Measurements from ENCODE around the gene SRD5A1. TPM values are rescaled to one million over a fixed set of nuclear protein-coding genes. Genes with fewer than 3 reads are reported as not detected.

SRD5A1 gene
- total RNA-seq, 2 experiments from 2014 or later: 16.7 to 32.5 TPM

DNA sequence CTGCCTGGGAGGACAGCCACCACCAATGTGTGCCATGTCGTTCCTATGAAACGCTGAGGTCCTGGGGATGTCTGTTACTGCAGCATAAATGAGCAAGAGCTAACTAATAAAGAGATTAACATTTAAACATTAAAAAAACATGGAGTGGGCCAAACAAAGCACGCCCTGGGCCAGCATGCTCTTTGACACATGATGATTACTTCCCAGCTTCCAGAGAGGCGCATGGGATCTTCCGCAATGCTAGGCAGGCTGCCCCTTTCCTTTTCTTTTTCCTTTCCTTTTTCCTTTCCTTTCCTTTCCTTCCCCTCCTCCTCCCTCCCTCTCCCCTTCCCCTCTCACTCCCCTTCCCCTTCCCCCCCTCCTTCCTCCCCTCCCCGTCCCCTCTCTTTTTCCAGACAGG, 69.4 kb downstream of the SRD5A1 start:
- POLR2A ChIA-PET: no interaction called here
- Histone ChIP-seq H3K27ac (ENCODE audit: low read depth, low read length, poor library complexity, severe bottlenecking) (no peak overlapping the region), H3K9me3 (ENCODE audit: low read length) (no peaks in the 10 kb centered on the region), H2AFZ (ENCODE audit: low read length) (no peak overlapping the region), H3K79me2 (ENCODE audit: insufficient read depth, low read depth, low read length) (no peaks in the 10 kb centered on the region), H3K4me3 (ENCODE audit: low read depth, low read length, poor library complexity, severe bottlenecking) (no peak overlapping the region), H3K36me3 (ENCODE audit: insufficient read depth, low read length) (no peaks in the 10 kb centered on the region), H4K20me1 (ENCODE audit: insufficient read depth, low read length) (no peaks in the 10 kb centered on the region), H3K4me1 (ENCODE audit: insufficient read depth, low read length, poor library complexity, severe bottlenecking) (peaks cover 3% of the 10 kb centered on the region), H3K9me2 (ENCODE audit: insufficient read depth, low read length) (no peaks in the 10 kb centered on the region), H3K4me2 (ENCODE audit: low read length) (no peak overlapping the region)
- DNase-seq (ENCODE audit: low spot score): no peak
- no TSS peak for BruUV-seq (replicated peaks)
- intact Hi-C loops (cut with micrococcal nuclease; ENCODE audit: unreplicated experiment): no loop called here
- TF ChIP-seq, protein P1, sequence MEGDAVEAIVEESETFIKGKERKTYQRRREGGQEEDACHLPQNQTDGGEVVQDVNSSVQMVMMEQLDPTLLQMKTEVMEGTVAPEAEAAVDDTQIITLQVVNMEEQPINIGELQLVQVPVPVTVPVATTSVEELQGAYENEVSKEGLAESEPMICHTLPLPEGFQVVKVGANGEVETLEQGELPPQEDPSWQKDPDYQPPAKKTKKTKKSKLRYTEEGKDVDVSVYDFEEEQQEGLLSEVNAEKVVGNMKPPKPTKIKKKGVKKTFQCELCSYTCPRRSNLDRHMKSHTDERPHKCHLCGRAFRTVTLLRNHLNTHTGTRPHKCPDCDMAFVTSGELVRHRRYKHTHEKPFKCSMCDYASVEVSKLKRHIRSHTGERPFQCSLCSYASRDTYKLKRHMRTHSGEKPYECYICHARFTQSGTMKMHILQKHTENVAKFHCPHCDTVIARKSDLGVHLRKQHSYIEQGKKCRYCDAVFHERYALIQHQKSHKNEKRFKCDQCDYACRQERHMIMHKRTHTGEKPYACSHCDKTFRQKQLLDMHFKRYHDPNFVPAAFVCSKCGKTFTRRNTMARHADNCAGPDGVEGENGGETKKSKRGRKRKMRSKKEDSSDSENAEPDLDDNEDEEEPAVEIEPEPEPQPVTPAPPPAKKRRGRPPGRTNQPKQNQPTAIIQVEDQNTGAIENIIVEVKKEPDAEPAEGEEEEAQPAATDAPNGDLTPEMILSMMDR (conservative IDR thresholded peaks at IDR 0.05; ENCODE audit: low read length): no peak
- TF ChIP-seq EZH2phosphoT487 (IDR thresholded peaks at IDR 0.05; ENCODE audit: borderline replicate concordance, low read depth, low read length): no peak
- CTCF ChIA-PET (ENCODE audit: unreplicated experiment): interaction anchor here (0.6 kb wide), 1 partner anchor 325 kb away, joined by 3 read pairs; no protein-coding TSS in a partner anchor

DNA sequence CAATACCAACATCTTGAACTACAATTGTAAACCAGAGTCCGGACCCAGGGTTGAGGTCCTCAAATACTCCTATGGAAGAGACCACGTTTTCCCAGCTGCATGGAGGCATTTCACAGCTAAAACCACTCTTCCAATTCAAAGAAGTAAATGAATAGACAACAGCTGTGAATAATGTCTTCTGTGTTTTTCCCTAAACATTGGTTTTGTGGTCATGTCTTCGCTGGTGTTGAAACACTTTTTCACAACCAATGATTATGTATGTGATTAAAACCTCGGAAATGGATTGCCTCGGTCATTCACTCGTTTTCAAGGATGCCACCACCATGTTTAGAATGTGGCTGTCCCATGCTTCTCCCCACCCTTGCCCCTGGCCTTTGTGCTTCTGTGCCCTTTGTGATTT, 70.6 kb downstream of the SRD5A1 start:
- Histone ChIP-seq H2AFZ (ENCODE audit: low read length) (no peak overlapping the region), H3K9me3 (ENCODE audit: low read length) (no peaks in the 10 kb centered on the region), H3K79me2 (ENCODE audit: insufficient read depth, low read depth, low read length) (no peaks in the 10 kb centered on the region), H3K36me3 (ENCODE audit: insufficient read depth, low read length) (no peaks in the 10 kb centered on the region), H3K27ac (ENCODE audit: low read depth, low read length, poor library complexity, severe bottlenecking) (no peak overlapping the region), H3K4me2 (ENCODE audit: low read length) (no peak overlapping the region), H3K9me2 (ENCODE audit: insufficient read depth, low read length) (no peaks in the 10 kb centered on the region), H3K4me3 (ENCODE audit: low read depth, low read length, poor library complexity, severe bottlenecking) (no peak overlapping the region), H3K4me1 (ENCODE audit: insufficient read depth, low read length, poor library complexity, severe bottlenecking) (peaks cover 15% of the 10 kb centered on the region), H4K20me1 (ENCODE audit: insufficient read depth, low read length) (no peaks in the 10 kb centered on the region)
- CTCF ChIA-PET (ENCODE audit: unreplicated experiment): no interaction called here
- BruUV-seq (replicated peaks): no TSS peak
- no peak for TF ChIP-seq EZH2phosphoT487 (IDR thresholded peaks at IDR 0.05; ENCODE audit: borderline replicate concordance, low read depth, low read length)
- TF ChIP-seq, protein P1 (conservative IDR thresholded peaks at IDR 0.05; ENCODE audit: low read length): no peak
- POLR2A ChIA-PET: interaction anchor here (0.6 kb wide), 1 partner anchor 8 kb away, joined by 3 read pairs; no protein-coding TSS in a partner anchor
- intact Hi-C loops (cut with micrococcal nuclease; ENCODE audit: unreplicated experiment): no loop called here
- no peak for DNase-seq (ENCODE audit: low spot score)

DNA sequence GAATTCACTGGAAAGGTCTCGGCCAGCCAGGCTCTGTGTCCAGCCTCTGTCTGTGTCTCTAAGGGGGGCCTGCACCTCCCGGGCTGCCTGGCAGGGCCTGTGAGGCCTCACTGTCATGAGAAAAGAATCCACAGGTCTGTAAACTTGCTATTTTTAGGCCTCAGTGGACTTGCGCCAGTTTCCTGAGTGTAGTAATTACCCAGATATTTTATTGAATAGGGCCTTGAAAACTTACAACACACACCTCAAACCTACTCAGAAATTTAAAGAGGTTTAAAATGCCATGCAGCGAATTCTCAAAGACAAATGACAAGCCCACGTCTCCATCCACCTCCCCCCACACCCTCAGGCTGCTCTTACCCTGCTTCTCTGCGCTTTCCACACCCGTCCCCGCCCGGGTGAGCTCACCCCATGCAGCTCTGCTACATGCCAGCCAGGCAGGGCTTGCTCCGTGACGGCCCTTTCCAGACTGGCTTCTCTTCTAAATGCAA, 71.2 kb downstream of the SRD5A1 start:
- no peak for DNase-seq (ENCODE audit: low spot score)
- ChIA-PET CTCF (ENCODE audit: unreplicated experiment) (no interaction called here), POLR2A (interaction anchor here (0.6 kb wide), 1 partner anchor 9 kb away, joined by 3 read pairs; no protein-coding TSS in a partner anchor)
- Histone ChIP-seq H3K9me2 (ENCODE audit: insufficient read depth, low read length) (no peaks in the 10 kb centered on the region), H3K4me1 (ENCODE audit: insufficient read depth, low read length, poor library complexity, severe bottlenecking) (peaks cover 17% of the 10 kb centered on the region), H3K9me3 (ENCODE audit: low read length) (no peaks in the 10 kb centered on the region), H3K4me3 (ENCODE audit: low read depth, low read length, poor library complexity, severe bottlenecking) (no peak overlapping the region), H3K79me2 (ENCODE audit: insufficient read depth, low read depth, low read length) (no peaks in the 10 kb centered on the region), H3K27ac (ENCODE audit: low read depth, low read length, poor library complexity, severe bottlenecking) (no peak overlapping the region), H3K4me2 (ENCODE audit: low read length) (no peak overlapping the region), H4K20me1 (ENCODE audit: insufficient read depth, low read length) (no peaks in the 10 kb centered on the region), H3K36me3 (ENCODE audit: insufficient read depth, low read length) (no peaks in the 10 kb centered on the region), H2AFZ (ENCODE audit: low read length) (no peak overlapping the region)
- intact Hi-C loops (cut with micrococcal nuclease; ENCODE audit: unreplicated experiment): no loop called here
- TF ChIP-seq, protein P1 (conservative IDR thresholded peaks at IDR 0.05; ENCODE audit: low read length): no peak
- TF ChIP-seq EZH2phosphoT487 (IDR thresholded peaks at IDR 0.05; ENCODE audit: borderline replicate concordance, low read depth, low read length): no peak
- BruUV-seq (replicated peaks): no TSS peak

All from OCI-LY7 (cell line).